ENCODE results near the gene CTNNA3. TPM values are rescaled to one million over a fixed set of nuclear protein-coding genes. Genes with fewer than 3 reads are reported as not detected.

CTNNA3 gene
- total and polyA plus RNA-seq, 3 donors from 2014 or later = 17.8 to 19.4 (median 18.3) TPM

- TF ChIP-seq POLR2A (IDR thresholded peaks at IDR 0.05) (no peak), CTCF (IDR thresholded peaks at IDR 0.05) (no peak)
- peak; percentile 34 for DNase-seq
- Histone ChIP-seq H3K27ac (no peak overlapping the region), H3K36me3 (ENCODE audit: low read depth, missing control alignments) (no peaks in the 10 kb centered on the region), H3K4me3 (no peak overlapping the region), H3K9me3 (no peaks in the 10 kb centered on the region), H3K27me3 (no peaks in the 10 kb centered on the region), H3K4me1 (no peaks in the 10 kb centered on the region)
- 49 to 63% methylated on average over 3 of the region's 3 CpGs for WGBS, 2 donors
- intact Hi-C loops (cut with DNase I; ENCODE audit: low total_unique reads) = no loop called here
Measured at GRCh38 chr10:66463611-66464010, 1232.4 kb downstream of the CTNNA3 start.

- 61 to 71% methylated on average over 1 of the region's 1 CpG for WGBS, 2 donors
- Histone ChIP-seq H3K4me3 (no peak overlapping the region), H3K36me3 (ENCODE audit: low read depth, missing control alignments) (no peaks in the 10 kb centered on the region), H3K27ac (no peak overlapping the region), H3K4me1 (no peaks in the 10 kb centered on the region), H3K27me3 (no peaks in the 10 kb centered on the region), H3K9me3 (no peaks in the 10 kb centered on the region)
- no peak for DNase-seq
- intact Hi-C loops (cut with DNase I; ENCODE audit: low total_unique reads) = no loop called here
- TF ChIP-seq POLR2A (IDR thresholded peaks at IDR 0.05) (no peak), CTCF (IDR thresholded peaks at IDR 0.05) (no peak)
Measured at GRCh38 chr10:66457629-66458028, 1238.4 kb downstream of the CTNNA3 start.

GRCh38 chr10:66455304-66455703, 1240.7 kb downstream of the CTNNA3 start:
- Histone ChIP-seq H3K36me3 (ENCODE audit: low read depth, missing control alignments) (no peaks in the 10 kb centered on the region), H3K4me1 (no peaks in the 10 kb centered on the region), H3K4me3 (no peak overlapping the region), H3K27me3 (no peaks in the 10 kb centered on the region), H3K27ac (no peak overlapping the region), H3K9me3 (no peaks in the 10 kb centered on the region)
- TF ChIP-seq CTCF (IDR thresholded peaks at IDR 0.05) (no peak), POLR2A (IDR thresholded peaks at IDR 0.05) (no peak)
- DNase-seq = peak; percentile 18
- intact Hi-C loops (cut with DNase I; ENCODE audit: low total_unique reads) = no loop called here
- WGBS, 2 donors = 57 to 64% methylated on average over 2 of the region's 2 CpGs

- H3K27me3 ChIP-seq = no peaks in the 10 kb centered on the region
- intact Hi-C loops (cut with DNase I; ENCODE audit: low total_unique reads) = no loop called here
- WGBS, 2 donors = 76 to 88% methylated on average over 1 of the region's 1 CpG
- H3K4me1 ChIP-seq = no peaks in the 10 kb centered on the region
- H3K4me3 ChIP-seq = no peak overlapping the region
- H3K9me3 ChIP-seq = no peaks in the 10 kb centered on the region
- TF ChIP-seq CTCF (IDR thresholded peaks at IDR 0.05) = no peak
- TF ChIP-seq POLR2A (IDR thresholded peaks at IDR 0.05) = no peak
- no peak for DNase-seq
- no peak overlapping the region for H3K27ac ChIP-seq
- H3K36me3 ChIP-seq (ENCODE audit: low read depth, missing control alignments) = no peaks in the 10 kb centered on the region
Measured at GRCh38 chr10:66440568-66440967, 1255.4 kb downstream of the CTNNA3 start.

- H3K36me3 ChIP-seq (ENCODE audit: low read depth, missing control alignments) = no peaks in the 10 kb centered on the region
- intact Hi-C loops (cut with DNase I; ENCODE audit: low total_unique reads) = no loop called here
- no peaks in the 10 kb centered on the region for H3K9me3 ChIP-seq
- no peak overlapping the region for H3K4me3 ChIP-seq
- 83% methylated on average over 2 of the region's 2 CpGs; no CpG with 5 or more reads in 1 of the 2 donors for WGBS, 2 donors
- H3K27me3 ChIP-seq = no peaks in the 10 kb centered on the region
- DNase-seq = no peak
- H3K27ac ChIP-seq = no peak overlapping the region
- TF ChIP-seq POLR2A (IDR thresholded peaks at IDR 0.05) (no peak), CTCF (IDR thresholded peaks at IDR 0.05) (no peak)
- H3K4me1 ChIP-seq = no peaks in the 10 kb centered on the region
Measured at GRCh38 chr10:66414943-66415342, 1281.1 kb downstream of the CTNNA3 start.

Measured in testis (tissue), 3 donors.